Fibroblast of pulmonary artery (primary cell): ENCODE results near the gene PDAP1.

ENCODE experiments used
- DNase-seq: peaks from one replicate; pipeline ENCODE4 v3.0.0-alpha.2; 2010; ENCODE audit warnings: low read depth
- H3K4me3 ChIP-seq: replicated peaks from 2 replicates; pipeline ENCODE4 v1.5.1; 2011; ENCODE audit warnings: low read depth, mild to moderate bottlenecking, control low read depth, low read length, moderate library complexity
- TF ChIP-seq, protein P1 (sequence below): IDR thresholded peaks from 2 replicates; pipeline ENCODE4 v1.5.1; 2011; ENCODE audit warnings: mild to moderate bottlenecking, control low read depth, low read length, inconsistent platforms; ENCODE audit errors: missing control alignments

The PDAP1 gene

DNA sequence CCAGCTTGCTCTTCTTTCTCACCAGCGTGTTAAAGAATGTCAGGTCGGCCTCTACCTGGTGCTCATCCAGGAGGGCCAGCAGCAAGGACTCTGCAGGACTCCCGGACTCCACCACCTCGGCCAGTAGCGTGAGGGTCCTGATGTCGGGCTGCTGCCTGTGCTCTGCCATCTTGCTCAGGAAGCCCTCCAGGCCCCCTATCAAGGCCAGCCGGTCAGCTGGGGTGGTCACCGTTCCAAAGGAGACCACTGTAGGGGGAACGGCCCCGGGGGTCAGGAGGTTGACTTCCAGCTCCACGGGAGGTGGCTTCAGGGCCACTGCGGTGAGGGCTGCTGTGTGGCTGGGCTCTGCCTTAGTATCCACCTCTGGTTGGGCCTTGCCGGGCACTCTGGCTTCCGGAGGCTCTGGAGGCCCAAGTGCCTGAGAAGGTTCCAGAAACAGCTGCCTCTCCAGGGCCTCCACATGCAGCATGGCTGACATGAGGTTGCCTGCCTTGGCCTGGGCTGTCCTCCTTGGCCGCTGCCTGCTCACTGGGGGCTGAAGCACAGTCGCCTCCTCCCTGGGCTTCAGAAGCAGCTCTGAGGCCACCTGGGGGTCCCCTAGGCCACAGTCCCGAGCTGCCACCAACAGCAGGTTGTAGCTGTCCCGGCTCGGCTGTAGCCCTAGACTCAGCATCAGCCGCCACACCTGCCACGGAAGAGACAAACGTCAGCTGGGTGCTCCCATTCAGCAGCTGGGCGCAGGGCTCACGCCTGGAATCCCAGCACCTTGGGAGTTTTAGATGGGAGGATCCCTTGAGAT lies 16.7 kb upstream of the PDAP1 start:
- no peak overlapping the region for H3K4me3 ChIP-seq
- DNase-seq, result no peak
- TF ChIP-seq, protein P1, sequence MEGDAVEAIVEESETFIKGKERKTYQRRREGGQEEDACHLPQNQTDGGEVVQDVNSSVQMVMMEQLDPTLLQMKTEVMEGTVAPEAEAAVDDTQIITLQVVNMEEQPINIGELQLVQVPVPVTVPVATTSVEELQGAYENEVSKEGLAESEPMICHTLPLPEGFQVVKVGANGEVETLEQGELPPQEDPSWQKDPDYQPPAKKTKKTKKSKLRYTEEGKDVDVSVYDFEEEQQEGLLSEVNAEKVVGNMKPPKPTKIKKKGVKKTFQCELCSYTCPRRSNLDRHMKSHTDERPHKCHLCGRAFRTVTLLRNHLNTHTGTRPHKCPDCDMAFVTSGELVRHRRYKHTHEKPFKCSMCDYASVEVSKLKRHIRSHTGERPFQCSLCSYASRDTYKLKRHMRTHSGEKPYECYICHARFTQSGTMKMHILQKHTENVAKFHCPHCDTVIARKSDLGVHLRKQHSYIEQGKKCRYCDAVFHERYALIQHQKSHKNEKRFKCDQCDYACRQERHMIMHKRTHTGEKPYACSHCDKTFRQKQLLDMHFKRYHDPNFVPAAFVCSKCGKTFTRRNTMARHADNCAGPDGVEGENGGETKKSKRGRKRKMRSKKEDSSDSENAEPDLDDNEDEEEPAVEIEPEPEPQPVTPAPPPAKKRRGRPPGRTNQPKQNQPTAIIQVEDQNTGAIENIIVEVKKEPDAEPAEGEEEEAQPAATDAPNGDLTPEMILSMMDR, result no peak

DNA sequence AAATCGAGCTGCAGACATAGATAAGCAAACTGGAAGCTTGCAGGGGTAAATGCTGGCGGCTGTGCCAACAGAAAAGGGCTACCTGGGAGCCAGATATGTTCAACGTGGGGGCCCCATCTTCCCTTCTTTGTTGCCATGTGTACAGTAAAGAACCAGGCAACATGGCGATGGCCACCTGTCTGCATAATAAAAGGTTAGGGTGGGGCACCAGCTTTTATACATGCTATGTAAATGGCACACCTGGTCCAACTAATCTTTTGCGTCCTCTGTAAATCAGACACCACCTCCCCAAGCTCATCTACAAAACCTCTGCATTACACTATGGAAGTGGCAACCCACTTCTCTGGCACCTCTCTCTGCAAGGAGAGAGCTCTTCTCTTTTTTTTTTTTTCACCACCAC lies 14.2 kb upstream of the PDAP1 start:
- DNase-seq, result no peak
- TF ChIP-seq, protein P1, result no peak
- H3K4me3 ChIP-seq, result no peak overlapping the region

DNA sequence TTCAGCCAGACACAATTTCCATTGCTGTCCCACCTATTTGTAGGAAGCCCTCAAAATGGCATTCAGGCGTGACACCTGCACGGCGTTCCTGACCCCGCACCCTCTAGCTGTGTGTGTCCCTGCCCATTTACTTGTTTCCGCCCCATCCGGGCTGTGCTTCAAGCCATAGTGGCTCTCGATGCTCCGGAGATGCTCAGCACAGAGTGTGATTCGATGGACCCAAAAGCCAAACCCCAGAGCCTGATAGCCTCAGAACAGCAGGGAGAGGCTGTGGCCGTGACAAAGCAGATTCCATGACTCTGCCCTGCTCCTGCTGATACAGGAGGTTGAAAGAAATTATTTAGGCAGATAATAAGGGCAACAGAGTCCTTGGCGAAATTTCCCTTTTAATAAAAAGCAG lies 13.8 kb upstream of the PDAP1 start:
- TF ChIP-seq, protein P1, result no peak
- H3K4me3 ChIP-seq, result no peak overlapping the region

DNA sequence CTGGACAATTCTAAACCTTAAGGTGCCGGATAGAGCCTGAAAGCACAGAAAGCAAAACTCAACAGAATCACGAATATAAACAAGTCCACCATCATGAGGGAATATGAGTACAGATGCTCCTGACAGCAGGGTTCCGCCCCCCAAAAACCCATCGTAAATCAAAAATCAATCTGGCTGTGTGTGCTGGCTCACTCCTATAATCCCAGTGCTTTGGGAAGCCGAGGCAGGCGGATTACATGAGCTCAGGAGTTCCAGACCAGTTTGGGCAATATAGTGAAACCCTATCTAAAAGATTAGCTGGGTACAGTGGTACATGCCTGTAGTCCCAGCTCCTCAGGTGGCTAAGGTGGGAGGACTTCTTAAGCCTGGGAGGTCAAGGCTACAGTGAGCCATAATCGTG lies 12.6 kb upstream of the PDAP1 start:
- TF ChIP-seq, protein P1, result no peak
- no peak overlapping the region for H3K4me3 ChIP-seq
- DNase-seq, result no peak

More for the DNA sequence above, 13.8 kb upstream of the PDAP1 start:
- DNase-seq, result no peak

DNA sequence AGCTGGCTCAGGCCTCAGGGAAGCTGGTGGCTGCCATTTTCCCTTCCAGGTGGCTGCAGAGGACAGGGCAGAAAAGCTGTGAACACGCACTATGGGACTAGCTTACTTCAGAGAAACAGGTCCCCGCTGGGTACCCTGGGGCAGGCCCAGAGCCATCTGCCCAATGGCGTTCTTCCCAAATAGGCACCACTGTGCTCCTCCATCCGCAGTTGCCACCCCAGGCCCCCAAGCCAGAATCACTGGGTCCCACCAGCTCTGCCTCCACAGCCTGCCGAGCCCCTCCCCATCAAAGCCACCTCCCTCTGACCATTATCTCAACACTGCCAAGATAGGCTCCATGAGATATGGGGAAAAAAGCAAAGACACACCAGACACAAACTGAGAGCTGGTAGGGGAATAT lies 11.8 kb upstream of the PDAP1 start:
- TF ChIP-seq, protein P1, result no peak
- no peak overlapping the region for H3K4me3 ChIP-seq
- DNase-seq, result no peak

DNA sequence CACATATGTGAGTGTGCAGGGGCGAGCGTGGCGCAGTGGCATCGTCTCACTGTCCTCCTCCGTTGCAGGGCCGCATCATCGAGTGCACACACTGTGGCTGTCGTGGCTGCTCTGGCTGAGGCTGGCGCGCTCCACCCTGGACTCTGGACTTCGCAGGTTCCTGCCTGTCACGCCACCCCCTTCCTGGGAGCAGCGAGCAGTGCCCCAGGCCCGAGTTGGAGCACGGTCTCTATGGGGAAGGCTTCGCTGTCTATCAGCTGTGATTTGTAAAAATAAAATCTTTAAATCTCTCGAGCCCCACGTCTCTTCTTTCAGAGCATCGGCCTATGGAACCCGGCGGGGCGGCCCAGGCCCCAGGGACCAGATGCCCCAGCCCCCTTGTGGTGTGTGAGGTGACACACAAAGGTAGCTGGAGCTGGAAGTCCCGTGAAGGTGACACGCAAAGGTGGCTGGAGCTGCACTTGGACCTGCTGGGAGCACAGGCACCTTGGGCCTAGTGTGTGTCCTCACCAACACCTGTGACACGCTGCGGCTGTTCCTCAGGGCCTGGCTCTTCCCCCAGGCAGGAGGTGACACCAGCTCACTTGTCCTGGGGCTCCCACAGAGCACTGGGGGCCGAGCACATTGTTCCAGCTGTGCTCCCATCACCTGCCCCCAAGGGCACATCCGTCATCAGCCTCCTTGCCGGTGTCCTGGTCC lies 11.1 kb upstream of the PDAP1 start:
- TF ChIP-seq, protein P1, result no peak
- DNase-seq, result no peak
- no peak overlapping the region for H3K4me3 ChIP-seq

DNA sequence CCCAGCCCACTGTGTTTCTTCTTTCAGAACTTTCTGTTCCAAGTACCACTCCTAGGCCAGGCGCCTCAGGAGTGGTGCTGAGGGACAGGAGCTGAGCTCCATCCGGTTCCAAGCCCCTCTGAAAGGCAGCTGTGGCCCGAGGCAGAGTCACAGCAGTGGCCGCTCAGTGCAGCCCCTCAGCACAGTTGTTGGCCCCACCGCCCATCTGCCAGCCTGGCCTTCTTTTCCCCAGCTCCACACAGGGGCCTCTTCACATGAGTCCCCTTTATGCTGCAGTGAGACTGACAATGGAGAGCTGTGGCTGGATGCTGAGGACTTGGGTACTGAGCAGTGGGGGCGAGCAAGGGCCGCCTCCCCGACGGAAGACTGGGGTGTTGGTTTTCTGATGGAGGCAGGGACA lies 9.9 kb upstream of the PDAP1 start:
- TF ChIP-seq, protein P1, result no peak
- H3K4me3 ChIP-seq, result no peak overlapping the region
- no peak for DNase-seq
